Posterior cingulate gyrus (tissue), 11 donors: Measurements from ENCODE around the gene POU2AF1.

Source experiments
- DNase-seq, 10 donors: peaks; one replicate each; pipeline versions ENCODE4 v3.0.0 to v3.0.0-alpha.2; 2020 to 2021; ENCODE audit warnings: mixed read lengths in 3 of 10
- intact Hi-C: fragments of 100-400 bp; cut with DNase I; formaldehyde crosslinking; loops from one replicate; pipeline ENCODE4 v1.15.1; 2023

Gene POU2AF1

GRCh38 chr11:111363985-111364384 lies 15.1 kb downstream of the POU2AF1 start:
- DNase-seq = no peak
- intact Hi-C loops = no loop called here

- intact Hi-C loops = no loop called here
- no peak for DNase-seq
Measured at GRCh38 chr11:111362887-111363411, 16.1 kb downstream of the POU2AF1 start.

- intact Hi-C loops = no loop called here
- no peak for DNase-seq
Measured at GRCh38 chr11:111361874-111362273, 17.2 kb downstream of the POU2AF1 start.

- DNase-seq = no peak
- intact Hi-C loops = no loop called here
Measured at GRCh38 chr11:111361052-111361801, 17.8 kb downstream of the POU2AF1 start.

- peak in 1 of 10 donors; percentile 57 for DNase-seq
- intact Hi-C loops = no loop called here
Measured at GRCh38 chr11:111360150-111361043, 18.7 kb downstream of the POU2AF1 start.

GRCh38 chr11:111359223-111360149 lies 19.6 kb downstream of the POU2AF1 start:
- DNase-seq = no peak
- intact Hi-C loops = no loop called here

GRCh38 chr11:111358038-111359001 lies 20.8 kb downstream of the POU2AF1 start:
- DNase-seq = peak in 1 of 10 donors; percentile 70
- intact Hi-C loops = no loop called here

- DNase-seq = peak in 1 of 10 donors; percentile 46
- intact Hi-C loops = no loop called here
Measured at GRCh38 chr11:111357150-111358037, 21.7 kb downstream of the POU2AF1 start.

- no peak for DNase-seq
- intact Hi-C loops = no loop called here
Measured at GRCh38 chr11:111356660-111357048, 22.4 kb downstream of the POU2AF1 start.

- intact Hi-C loops = no loop called here
- DNase-seq = no peak
Measured at GRCh38 chr11:111355956-111356659, 23.0 kb downstream of the POU2AF1 start.

- no peak for DNase-seq
- intact Hi-C loops = no loop called here
Measured at GRCh38 chr11:111355101-111355500, 24.0 kb downstream of the POU2AF1 start.

GRCh38 chr11:111354601-111354891 lies 24.5 kb downstream of the POU2AF1 start:
- DNase-seq = no peak
- intact Hi-C loops = no loop called here

GRCh38 chr11:111353776-111354600 lies 25.1 kb downstream of the POU2AF1 start:
- intact Hi-C loops = no loop called here
- no peak for DNase-seq

GRCh38 chr11:111352935-111353710 lies 26.0 kb downstream of the POU2AF1 start:
- intact Hi-C loops = no loop called here
- no peak for DNase-seq

GRCh38 chr11:111352231-111352746 lies 26.8 kb downstream of the POU2AF1 start:
- intact Hi-C loops = no loop called here
- no peak for DNase-seq
